NCI-H526 (cell line): ENCODE measurements around the gene SLC36A2.
"Not testable (repeated sequence)": the region's sequence is repeated elsewhere in the genome, so short reads cannot be mapped to it uniquely, and the experiment has no call there.

Source experiments
- DNase-seq, 2 experiments: peaks; one replicate each; lab custom pipeline; 2025; lab: John Stamatoyannopoulos, UW

Gene SLC36A2

DNA sequence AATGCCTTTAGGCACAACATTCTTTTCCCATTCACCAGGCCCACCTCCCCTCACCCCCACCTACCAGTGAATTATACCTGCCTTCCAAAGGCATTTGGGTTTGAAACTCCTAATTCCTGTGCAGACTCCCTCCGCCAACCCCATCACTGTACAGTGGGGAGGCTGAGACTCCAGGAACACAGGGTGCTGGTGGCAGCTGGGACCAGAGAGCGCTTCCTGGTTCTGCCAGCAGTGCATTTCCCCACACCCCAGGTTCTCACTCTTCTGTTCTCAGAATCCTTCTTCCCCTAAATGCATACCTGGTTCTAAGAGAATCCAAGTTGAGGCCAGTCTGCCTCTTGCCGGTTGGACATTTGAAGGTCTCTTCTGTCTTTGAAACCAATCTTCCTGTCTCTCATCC is 21.1 kb downstream of the SLC36A2 start:
- DNase-seq: no peak

DNA sequence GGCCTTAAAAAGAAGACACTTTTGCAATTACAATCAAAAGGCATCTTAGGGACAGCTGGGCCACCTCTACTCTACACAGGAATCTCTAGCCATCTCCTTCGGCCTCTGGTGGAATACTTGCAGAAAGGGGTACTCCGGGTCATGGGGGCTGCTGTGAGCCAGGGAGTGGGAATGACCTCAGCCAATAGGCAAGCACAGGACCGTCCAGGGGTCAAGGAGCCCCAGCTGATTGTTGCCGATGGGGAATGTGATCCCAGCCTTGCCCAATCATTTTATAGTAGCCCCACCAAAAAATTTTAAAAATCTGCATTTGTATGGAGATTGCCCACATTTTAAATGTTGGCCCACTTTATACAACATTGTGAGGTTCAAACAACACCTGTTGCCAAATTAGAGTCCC is 26.9 kb downstream of the SLC36A2 start:
- DNase-seq: no peak

DNA sequence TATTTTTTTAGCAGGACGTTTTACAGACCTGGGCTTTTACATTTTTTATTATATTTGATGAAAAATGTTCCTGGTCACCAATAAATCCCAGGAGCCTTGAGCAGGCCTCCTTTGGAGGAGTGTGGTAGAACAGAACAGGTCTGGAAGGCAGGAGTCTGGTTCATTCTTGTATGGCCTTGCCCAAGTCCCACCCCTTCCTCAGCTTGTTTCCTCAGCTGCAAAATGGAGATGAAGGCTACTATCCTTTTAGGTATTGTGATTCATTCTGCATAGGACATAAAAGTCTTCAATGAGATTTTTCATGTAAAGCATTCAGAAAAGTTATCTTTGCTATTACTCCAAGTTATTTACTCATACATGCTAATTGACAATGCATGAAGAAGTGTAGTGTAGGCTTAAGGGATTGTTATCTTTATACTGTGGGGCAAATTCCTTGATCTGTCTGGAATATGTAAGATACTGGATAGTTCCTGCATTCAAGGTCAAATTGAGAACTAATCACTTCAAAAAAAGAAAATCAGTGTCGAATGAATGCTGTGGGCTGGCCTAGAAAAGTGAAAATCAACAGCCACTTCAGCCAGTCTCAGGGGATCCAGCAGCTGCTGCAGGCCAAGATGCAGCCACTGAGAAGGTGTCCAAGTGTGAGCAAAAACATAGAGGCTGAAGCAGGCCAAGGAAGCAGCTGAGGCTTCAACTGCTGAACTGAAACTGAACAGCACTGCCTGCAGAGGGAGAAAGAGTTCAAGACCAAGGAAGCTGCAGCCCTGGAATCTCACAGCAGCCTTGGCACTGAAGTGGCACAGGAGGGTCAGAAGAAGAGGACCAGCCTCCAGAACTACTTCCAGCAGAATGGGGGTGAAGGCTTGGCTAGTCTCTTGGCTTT is 28.3 kb downstream of the SLC36A2 start:
- peak in 1 of 2 experiments; percentile 6 for DNase-seq

DNA sequence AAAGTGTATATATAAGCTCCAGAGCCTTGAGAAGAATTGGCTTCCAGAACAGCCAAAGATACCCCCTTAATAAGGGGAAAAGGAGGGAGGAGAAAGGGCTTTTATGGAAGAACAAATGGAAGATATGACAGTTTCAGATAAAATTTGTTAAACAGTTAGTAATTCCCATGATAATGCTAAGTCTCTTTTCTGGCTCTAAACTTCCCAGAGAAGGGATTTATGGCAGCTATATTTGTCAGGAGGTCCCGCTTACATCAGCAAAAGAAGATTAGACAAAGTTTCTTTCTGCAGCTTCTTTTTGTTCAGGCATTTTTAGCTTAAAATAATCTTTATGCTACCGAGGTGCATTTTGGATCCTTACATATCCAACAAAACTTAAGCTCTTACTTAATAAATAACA is 29.5 kb downstream of the SLC36A2 start:
- DNase-seq: no peak

DNA sequence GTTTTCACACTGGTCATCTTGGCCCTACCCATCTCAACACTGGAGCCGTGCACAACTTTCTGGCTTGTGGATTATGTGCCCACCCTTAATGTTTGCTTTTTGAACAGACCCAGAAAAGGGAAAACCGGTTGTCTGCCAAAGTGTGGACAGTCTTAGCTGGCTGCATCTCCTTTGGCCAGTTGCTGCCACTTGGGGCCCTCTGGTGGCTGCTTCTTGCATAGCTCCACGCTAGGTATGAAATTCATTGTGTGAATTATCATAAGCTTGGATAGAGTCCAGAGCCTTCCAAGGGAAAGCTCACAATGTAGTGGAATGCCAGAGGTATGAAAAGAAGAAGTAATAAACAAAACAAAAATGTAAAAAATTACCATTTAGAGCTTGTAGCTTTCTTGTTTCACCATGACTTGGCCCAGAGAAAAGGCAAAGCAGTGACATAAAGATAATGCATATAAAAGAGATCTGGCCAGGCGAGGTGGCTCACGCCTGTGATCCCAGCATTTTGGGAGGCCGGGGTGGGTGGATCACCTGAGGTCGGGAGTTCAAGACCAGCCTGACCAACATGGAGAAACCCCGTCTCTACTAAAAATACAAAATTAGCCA is 31.3 kb downstream of the SLC36A2 start:
- peak; percentile 38 to 77 for DNase-seq

DNA sequence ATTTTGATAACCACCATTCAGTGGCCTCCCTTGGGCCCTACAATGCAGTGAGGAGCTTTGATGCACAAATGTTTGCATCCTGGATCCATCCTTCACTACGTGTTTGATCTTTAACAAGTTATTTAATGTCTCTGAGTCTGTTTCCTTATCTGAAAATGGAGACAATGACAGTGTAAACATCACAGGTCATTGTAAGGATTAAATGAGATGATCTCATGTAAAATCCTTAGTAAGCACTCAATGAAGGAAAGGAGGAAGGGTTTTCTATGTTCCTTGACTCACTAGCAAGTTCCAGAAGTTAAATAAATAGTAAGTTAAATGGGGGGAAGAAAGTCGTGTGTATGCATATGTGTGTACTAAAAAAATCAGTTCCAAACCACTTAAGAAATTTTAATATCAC is 34.0 kb downstream of the SLC36A2 start:
- no peak for DNase-seq

DNA sequence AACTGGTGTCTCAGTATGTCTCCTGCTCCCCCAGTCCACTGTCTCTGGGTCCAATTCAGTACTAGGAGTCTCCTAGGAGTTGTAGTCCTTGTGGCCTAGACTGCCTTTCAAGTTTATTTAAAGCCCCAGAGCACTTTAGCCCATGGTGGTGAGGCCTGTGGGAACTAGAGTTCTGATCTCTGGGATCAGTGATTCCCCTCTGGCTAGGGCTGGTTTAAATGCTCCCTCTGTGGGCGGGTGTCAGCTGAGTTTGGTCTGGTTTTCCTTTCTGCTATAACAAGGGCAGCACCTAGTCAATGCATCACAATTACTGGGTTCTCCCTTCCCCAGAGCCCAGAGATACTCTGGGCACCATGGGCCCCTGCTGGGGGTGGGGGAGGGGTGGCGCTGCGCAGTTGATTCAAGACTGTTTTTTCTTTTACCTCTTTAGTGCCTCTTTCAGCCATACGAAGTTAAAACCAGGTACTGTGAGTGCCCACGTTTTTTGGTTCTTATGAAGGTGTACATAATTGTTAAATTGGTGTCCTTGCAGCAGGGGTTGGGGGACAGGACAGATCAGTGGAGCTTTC is 34.5 kb downstream of the SLC36A2 start:
- DNase-seq: no peak

DNA sequence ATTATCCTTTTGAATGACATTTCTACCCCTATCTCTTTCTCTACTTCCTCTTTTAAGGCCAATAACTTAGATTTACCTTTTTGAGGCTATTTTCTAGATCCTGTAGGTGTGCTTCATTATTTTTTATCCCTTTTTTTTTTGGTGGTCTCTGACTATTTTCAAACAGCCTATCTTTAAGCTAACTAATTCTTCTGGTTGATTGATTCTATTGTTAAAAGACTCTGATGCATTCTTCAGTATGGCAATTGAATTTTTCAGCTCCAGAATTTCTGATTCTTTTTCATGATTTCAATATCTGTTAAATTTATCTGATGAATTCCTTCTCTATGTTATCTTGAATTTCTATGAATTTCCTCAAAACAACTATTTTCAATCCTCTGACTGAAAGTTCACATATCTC is 36.4 kb downstream of the SLC36A2 start:
- DNase-seq: no peak

DNA sequence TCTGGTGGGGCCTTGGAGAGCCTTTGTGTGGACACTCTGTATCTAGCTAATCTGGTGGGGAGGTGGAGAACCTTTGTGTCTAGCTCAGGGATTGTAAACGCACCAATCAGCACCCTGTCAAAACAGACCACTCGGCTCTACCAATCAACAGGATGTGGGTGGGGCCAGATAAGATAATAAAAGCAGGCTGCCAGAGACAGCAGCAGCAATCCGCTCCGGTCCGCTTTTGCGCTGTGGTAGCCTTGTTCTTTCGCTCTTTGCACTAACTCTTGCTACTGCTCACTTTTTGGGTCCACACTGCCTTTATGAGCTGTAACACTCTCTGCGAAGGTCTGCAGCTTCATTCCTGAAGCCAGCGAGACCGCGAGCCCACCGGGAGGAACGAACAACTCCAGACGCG is 37.5 kb downstream of the SLC36A2 start:
- DNase-seq: not testable (repeated sequence)

DNA sequence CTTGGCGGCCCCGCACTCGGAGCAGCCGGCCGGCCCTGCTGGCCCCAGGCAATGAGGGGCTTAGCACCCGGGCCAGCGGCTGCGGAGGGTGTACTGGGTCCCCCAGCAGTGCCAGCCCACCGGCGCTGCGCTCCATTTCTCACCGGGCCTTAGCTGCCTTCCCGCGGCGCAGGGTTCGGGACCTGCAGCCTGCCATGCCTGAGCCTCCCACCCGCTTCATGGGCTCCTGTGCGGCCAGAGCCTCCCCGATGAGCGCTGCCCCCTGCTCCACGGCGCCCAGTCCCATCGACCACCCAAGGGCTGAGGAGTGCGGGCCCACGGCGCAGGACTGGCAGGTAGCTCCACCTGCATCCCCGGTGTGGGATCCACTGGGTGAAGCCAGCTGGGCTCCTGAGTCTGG is 38.1 kb downstream of the SLC36A2 start:
- DNase-seq: not testable (repeated sequence)

DNA sequence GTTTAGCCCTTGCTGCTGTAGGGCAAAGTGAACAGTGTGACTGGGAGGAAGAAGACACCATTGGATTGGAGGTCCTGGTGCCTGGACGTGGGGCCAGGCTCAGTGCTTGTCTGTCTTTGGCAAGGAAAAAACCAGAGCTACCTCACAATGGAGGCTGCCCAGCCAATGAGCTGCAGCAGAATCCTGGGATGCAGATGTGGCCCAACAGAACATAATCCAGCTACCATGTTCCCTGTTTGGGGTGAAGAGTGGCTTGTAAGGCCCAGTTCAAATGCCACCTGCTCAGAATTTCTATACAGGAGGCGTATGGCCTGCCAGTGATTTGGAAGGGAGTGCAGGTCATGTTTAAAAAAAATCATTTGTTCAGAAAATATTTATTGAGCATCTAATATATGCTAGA is 43.7 kb downstream of the SLC36A2 start, which contains the start of gene SLC36A3:
Gene SLC36A3, minus strand, starts transcription at position 101 of the 400 bp plus-strand sequence. CDS start 412 bp downstream, outside the sequence.
- no peak for DNase-seq

DNA sequence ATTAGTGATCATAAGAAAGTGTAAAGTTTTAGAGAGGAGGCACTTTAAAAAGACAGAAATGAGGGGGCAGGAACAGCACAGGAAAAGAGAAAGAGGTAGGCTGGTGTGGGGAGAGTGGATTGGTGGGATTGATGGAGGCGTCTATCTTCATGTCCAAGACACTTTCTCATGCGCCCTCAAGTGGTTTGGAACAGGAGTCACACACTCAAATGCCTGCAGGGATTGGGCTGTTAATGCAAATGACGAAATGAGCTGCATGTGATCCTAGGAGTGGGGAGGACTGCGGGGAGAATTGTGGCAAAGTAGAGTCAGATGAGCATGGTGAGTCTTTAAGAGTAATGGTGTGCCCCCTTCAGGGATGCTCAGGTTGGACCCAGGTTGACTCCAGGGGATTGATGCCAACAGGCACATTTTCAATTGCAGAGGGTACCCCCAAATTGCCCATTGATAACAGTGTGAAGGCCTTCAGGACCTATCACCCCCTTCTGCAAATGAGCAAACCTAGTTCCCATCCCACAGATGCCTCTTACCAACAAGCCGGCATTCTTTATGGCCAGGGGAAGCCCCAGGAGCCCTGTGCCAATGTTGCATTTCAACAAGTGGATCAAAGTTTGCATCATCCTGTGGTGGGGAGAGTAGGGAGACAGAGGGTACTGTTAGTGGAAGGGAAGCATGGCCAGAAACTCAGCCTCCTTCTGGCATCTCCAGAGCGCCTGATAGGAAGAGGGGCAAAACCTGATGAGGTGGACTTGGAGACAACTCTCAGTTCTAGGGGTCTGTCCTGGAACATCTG is 49.1 kb downstream of the SLC36A2 start:
- no peak for DNase-seq

DNA sequence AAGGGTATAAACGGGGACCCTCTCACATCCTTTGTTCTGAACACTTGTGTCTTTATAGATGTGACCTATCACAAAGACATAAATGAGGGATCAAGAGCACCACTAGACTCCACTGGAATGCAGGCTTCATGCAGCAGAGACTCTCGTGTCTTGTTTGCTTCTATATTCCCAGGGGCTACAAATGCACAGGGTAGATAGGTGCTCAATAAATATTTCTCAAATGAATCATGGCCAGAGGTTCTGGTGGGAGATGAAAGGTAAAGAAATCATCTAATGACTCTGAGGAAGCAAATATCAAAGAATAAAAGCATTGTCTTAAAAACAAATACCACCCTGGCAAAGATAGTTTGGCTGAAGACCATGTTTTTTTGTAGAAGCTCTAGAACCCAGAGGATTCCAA is 50.4 kb downstream of the SLC36A2 start:
- no peak for DNase-seq

DNA sequence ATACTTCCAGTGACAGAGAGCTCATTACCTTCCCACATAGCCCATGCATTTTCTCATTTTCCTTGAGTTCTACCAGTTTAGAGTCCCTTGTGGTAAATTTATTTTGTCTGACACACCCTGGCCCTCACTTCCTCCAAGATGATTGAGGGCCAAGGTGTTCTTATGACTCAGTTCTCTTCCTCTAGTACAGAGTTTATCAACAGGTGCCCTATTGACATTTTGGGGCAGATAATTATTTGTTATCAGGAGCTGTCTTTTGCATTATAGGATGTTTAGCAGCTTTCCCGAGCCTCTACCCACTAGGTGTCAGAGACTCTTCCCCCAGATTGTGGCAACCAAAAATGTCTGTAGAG is 50.9 kb downstream of the SLC36A2 start:
- no peak for DNase-seq

DNA sequence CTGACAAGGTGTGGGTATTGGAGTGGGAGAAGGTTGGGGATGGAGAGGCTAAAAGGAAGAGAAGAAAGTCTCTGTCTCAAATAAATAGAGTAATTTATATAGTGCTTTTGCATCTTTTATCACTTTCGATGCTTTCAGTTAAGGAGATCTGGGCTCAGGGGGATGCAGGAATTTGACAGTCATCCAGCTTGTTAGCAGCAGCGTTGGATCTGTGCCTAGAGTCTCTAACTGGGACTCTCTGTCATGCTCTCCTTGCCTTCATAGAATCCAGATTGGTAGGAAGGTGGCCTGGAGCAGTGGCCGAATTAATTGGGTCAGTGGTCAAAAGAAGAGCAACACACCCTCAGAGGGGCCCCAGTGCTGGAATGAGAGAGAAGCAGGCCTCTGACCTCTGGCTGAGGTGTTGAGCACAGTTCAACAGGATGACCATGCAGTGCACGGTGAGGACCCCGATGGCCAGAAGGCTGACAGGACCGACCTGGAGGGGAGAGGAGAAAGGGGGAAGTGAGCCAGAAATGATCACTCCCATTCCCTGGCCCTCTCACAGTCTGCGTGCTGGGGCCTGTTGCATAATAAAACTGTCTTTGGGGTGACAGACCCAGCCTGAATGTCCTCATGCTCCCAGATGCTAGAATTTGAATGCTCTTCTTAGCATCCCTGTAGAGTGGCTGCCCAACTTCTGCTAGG is 51.4 kb downstream of the SLC36A2 start:
- DNase-seq: no peak

DNA sequence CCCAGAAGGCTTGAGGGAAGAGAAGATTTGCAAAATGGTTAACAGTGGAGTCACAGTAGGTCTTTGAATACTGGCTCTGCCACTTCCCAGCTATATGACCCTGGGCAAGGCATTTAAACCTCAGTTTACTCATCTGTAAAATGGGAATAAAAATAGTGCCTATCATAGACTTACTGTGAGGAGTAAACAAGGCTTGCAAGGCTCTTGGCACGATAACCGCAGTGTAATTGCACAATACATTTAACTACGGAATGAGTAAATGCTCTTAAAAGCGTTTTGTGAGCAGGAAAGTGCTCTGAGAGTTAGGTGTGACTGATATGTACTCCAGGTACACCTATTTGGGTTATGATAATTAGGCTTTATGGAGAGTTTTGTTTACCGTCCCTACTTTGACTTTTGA is 52.2 kb downstream of the SLC36A2 start:
- DNase-seq: no peak

DNA sequence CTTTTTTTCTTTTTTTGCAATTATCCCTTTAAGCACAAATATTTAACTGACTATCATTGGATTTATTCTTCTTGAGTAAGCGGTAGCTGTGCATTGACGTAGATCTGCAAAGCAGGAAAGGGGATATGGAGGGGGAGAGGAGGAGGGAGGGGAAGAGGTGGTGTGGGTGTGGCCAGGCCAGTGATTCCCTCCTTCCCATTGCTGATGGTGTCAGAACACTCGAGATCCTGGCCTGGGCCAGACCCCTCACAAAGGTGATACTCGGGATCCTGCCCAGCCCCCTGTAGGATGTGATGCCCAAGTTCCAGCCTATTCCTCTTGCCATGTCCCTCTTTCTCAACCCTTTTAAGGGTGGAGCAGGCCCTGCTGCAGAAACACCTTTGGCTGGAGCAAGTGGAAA is 53.7 kb downstream of the SLC36A2 start:
- no peak for DNase-seq

DNA sequence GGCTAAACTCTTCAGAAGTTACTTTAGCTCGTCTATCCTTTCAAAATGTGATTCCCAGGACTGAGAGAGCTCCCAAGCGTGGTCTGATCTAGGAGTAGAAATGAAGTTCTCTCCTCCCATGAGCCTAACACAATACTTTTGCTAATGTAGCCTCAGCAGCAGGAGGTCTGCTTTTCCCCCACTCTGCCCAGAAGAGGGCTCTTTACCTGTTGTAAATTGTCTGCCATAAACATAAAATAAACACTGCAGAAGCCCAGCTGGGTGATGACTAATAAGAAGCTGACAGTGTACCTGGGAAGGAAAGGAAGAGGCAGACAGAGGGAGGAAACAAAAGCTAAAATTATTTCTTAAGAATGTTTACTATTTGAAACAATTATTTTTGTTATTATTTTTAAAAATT is 59.2 kb downstream of the SLC36A2 start:
- peak; percentile 0 to 40 for DNase-seq

DNA sequence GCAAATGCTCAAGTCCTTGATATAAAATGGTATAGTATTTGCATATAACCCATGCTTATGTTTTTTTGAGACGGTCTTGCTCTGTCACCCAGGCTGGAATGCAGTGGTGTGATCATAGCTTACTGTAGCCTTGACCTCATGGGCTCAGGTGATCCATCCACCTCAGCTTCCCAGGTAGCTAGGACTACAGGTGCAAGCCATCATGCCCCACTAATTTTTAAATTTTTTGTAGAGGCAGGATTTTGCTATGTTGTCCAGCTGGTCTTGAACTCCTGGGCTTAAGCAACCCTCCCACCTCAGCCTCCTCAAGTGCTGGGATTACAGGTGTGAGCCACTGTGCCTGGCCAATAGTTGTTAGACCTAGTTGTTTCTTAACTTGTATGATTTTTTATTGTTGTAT is 61.1 kb downstream of the SLC36A2 start:
- DNase-seq: no peak

DNA sequence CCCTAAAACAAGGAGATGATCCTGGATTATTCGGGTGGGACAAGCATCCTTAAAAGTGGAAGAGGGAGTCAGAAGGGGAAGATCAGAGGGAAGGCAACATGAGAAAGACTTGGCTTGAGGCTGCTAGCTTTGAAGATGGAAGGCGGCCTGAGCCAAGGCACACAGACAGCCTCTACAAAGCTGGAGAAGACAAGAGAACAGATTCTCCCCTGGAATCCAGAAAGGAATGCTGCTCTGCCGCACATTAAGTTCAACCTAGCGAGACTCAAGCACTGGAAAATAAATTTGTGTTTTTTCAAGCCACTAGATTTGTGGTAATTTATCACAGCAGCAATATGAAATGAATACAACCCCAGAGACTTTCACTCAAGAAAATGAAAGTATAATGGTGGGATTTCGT is 61.7 kb downstream of the SLC36A2 start:
- no peak for DNase-seq

DNA sequence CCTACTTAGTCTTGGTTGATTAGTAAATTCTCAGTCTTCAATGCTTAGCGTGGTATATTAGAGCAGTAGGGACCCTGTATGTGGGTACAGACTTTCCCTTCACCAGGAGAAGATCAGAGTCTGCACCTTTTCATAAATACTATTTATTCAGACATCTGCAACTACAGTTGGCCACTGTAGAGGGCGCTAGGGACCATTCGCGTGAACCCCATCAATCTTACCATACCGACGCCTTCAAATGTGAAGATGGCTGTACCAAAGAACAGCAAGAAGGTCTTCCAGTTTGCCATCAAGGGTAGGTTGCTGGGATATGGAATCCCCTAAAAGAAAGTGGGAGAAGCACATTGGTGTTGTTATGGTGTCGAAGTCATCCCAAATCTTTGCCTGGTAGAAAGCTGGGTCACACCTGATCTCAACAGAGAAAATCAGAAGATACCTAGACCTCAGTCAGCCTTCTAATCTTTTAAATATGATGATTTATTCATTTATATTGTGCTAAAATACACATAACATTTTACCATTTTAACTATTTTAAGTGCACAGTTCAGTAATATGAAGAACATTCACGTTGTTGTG is 62.9 kb downstream of the SLC36A2 start:
- no peak for DNase-seq
